Effector memory CD4-positive, alpha-beta T cell (primary cell): ENCODE results near the gene HJV.

Source experiments
- DNase-seq, 3 donors: peaks; one replicate each; pipeline ENCODE4 v3.0.0-alpha.2; 2020
- H3K27ac ChIP-seq: 2 replicates; pipeline ENCODE4 v1.7.0; 2013; ENCODE audit warnings: mild to moderate bottlenecking, low read length, moderate library complexity; ENCODE audit not compliant: insufficient read depth, poor library complexity, severe bottlenecking
- H3K27me3 ChIP-seq: replicated peaks from 2 replicates; pipeline ENCODE4 v1.7.0; 2013; ENCODE audit warnings: mild to moderate bottlenecking, low read length; ENCODE audit not compliant: insufficient read depth, control insufficient read depth, poor library complexity, severe bottlenecking
- H3K36me3 ChIP-seq: 2 replicates; pipeline ENCODE4 v1.7.0; 2013; ENCODE audit warnings: mild to moderate bottlenecking, low read length, moderate library complexity; ENCODE audit not compliant: control insufficient read depth, insufficient read depth
- H3K4me1 ChIP-seq: 2 replicates; pipeline ENCODE4 v1.7.0; 2013; ENCODE audit warnings: low read length, mild to moderate bottlenecking; ENCODE audit not compliant: control insufficient read depth, insufficient read depth, poor library complexity, severe bottlenecking
- H3K4me3 ChIP-seq: 2 replicates; pipeline ENCODE4 v1.7.0; 2013; ENCODE audit warnings: low read length, low read depth, mild to moderate bottlenecking; ENCODE audit not compliant: insufficient read depth, poor library complexity, severe bottlenecking
- H3K9me3 ChIP-seq: 2 replicates; pipeline ENCODE4 v1.7.0; 2013; ENCODE audit warnings: mild to moderate bottlenecking, low read length, moderate library complexity; ENCODE audit not compliant: control insufficient read depth

HJV gene

DNA sequence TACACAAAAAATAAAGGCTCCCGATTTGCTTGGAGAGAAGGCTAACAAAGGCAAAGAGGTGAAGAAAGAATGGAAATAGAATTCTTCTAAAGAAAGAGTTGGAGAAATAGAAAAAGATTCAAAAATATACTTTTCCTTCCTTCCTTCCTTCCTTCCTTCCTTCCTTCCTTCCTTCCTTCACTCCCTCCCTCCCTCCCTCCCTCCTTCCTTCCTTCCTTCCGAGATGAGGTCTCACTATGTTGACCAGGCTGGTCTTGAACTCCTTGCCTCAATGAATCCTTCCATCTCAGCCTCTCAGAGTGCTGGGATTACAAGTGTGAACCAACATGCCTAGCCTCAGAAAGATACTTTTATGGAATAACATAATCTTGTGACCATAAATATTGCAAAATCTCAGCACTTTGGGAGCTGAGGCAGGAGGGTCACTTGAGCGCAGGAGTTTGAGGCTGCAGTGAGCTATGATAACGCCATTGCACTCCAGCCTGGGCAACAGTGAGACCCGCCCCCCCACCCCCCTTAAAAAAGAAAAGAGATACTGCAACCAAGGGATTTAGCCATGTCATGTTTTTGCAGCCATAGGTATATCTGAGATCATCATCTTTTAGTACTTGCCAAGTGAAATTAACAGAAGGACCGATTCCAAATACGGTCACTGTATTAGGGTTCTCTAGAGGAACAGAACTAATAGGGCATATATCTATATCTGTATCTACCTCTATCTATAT is 1.0 kb upstream of the HJV start:
- DNase-seq, result no peak
- Histone ChIP-seq H3K36me3 (no peaks in the 10 kb centered on the region), H3K27me3 (peaks cover 29% of the 10 kb centered on the region), H3K27ac (no peak overlapping the region), H3K4me1 (peaks cover 7% of the 10 kb centered on the region), H3K4me3 (no peak overlapping the region), H3K9me3 (no peaks in the 10 kb centered on the region)

DNA sequence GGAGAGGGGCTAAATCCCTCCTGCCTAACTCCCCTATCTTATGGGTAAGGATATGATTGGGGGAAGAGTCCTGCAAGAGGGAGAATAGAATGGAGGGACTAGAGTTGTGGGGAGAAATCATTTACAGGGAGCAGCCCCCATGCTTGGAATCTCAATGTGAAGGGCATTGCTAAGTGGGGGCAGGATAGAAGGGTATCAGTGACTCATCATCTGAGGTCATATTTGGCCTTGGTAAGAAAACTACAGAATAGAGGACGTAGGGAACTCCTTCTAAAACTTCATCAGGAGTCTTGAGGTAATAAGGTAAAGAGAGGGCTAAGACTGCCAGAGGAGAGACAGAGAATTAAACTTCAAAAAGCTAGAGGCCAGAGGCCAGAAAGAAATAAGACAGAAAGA is 487 bp downstream of the HJV start:
- no peaks in the 10 kb centered on the region for H3K9me3 ChIP-seq
- H3K4me1 ChIP-seq, result peaks cover 7% of the 10 kb centered on the region
- H3K27ac ChIP-seq, result no peak overlapping the region
- H3K4me3 ChIP-seq, result no peak overlapping the region
- peaks cover 29% of the 10 kb centered on the region for H3K27me3 ChIP-seq
- no peaks in the 10 kb centered on the region for H3K36me3 ChIP-seq
- no peak for DNase-seq

DNA sequence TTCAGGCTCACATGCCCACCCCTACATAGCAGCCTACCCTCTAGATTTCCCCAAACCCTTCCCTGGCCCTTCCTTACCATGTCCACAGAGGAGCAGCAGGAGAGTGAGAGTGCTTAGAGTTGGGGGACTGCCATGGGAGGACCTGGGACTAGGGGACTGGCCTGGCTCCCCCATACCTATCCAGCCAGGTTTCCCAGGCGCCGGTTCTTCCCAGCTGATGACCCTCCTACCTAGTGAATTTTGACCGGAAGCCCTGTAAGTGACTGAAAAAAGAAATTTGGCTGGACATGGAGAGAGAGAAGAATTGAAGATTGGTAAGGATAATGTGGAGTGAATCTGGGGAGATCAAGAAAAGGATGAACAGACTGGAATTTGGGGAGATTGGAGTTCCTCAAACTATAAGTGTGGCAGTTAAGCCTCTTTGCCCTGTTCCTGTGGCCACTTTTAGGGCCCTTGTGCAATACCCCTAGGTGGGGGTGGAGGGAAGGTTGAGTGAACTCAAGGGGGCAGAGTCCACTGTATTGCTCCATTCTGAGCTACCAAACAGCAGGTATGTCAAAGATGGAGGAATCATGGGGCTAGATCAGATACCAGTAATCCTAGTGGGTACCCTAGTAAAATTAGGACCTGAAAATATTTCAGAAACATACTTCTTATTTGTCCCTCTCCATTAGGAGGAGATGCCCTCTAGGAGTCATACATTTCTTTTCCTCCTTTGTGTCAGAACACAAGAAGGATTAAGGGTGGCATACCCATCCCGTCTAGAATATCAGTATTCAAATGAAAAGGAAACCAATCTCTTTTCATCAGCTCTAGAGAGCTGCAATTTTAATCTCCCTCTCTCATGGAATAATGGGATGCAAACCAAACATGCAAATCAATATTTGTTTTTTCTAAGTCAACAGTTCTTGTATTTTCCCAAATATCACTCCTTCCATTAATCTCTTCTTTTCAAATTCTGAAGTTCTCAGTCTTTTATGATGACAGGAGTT is 1.2 kb downstream of the HJV start:
- no peak for DNase-seq

GRCh38 chr1:146019231-146020057 is 2.1 kb downstream of the HJV start:
- Histone ChIP-seq H3K27ac (no peak overlapping the region), H3K9me3 (no peaks in the 10 kb centered on the region), H3K36me3 (no peaks in the 10 kb centered on the region), H3K4me1 (peaks cover 7% of the 10 kb centered on the region), H3K4me3 (peak overlapping the region; percentile 25), H3K27me3 (peaks cover 29% of the 10 kb centered on the region)
- no peak for DNase-seq

More for the DNA sequence above, 1.2 kb downstream of the HJV start:
- peaks cover 7% of the 10 kb centered on the region for H3K4me1 ChIP-seq
- H3K27ac ChIP-seq, result no peak overlapping the region
- H3K9me3 ChIP-seq, result no peaks in the 10 kb centered on the region
- peaks cover 29% of the 10 kb centered on the region for H3K27me3 ChIP-seq
- no peaks in the 10 kb centered on the region for H3K36me3 ChIP-seq
- H3K4me3 ChIP-seq, result no peak overlapping the region

DNA sequence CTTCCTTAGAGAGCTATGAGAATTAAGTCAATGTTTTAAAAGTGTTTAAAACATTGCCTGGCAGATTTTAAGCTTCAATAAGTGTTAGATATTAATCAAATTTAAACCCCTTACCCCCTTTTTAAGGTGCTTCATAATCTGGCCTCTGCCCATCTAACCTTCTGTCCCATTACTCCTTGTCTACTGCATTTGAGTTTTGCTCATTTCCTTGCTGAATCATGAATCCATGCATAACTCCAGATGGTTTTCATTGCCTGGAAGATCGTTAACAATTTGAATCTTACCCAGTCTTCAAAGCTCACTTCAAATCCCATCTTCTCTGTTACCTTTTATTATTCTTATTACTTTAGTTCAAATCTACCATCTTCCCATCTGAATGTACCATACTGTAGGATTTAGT is 4.6 kb downstream of the HJV start:
- H3K36me3 ChIP-seq, result no peaks in the 10 kb centered on the region
- H3K4me3 ChIP-seq, result no peak overlapping the region
- H3K9me3 ChIP-seq, result no peaks in the 10 kb centered on the region
- H3K27me3 ChIP-seq, result peaks cover 29% of the 10 kb centered on the region
- H3K4me1 ChIP-seq, result peaks cover 13% of the 10 kb centered on the region
- no peak for DNase-seq
- no peak overlapping the region for H3K27ac ChIP-seq

DNA sequence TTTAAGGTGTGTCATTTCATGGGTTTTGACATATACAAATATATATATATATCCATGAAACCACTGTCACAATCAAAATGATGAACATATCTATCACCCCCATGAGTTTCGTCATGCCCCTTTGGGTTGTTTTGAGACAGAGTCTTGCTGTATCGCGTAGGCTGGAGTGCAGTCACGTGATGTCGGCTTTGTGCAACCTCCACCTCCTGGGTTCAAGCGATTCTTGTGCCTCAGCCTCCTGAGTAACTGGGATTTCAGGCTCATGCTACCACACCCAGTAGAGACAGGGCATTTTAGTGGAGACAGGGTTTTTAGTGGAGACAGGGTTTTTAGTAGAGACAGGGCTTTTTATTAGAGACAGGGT is 8.0 kb downstream of the HJV start:
- H3K36me3 ChIP-seq, result no peaks in the 10 kb centered on the region
- DNase-seq, result no peak

GRCh38 chr1:146012703-146013558 is 8.6 kb downstream of the HJV start:
- H3K36me3 ChIP-seq, result no peaks in the 10 kb centered on the region
- no peaks in the 10 kb centered on the region for H3K9me3 ChIP-seq
- H3K4me1 ChIP-seq, result peaks cover 6% of the 10 kb centered on the region
- H3K4me3 ChIP-seq, result no peak overlapping the region
- no peaks in the 10 kb centered on the region for H3K27me3 ChIP-seq
- no peak overlapping the region for H3K27ac ChIP-seq
- DNase-seq, result peak; percentile 27 to 46 (median 29)

More for the DNA sequence above, 8.0 kb downstream of the HJV start:
- peaks cover 6% of the 10 kb centered on the region for H3K4me1 ChIP-seq
- no peaks in the 10 kb centered on the region for H3K27me3 ChIP-seq
- H3K27ac ChIP-seq, result no peak overlapping the region
- no peak overlapping the region for H3K4me3 ChIP-seq
- no peaks in the 10 kb centered on the region for H3K9me3 ChIP-seq

DNA sequence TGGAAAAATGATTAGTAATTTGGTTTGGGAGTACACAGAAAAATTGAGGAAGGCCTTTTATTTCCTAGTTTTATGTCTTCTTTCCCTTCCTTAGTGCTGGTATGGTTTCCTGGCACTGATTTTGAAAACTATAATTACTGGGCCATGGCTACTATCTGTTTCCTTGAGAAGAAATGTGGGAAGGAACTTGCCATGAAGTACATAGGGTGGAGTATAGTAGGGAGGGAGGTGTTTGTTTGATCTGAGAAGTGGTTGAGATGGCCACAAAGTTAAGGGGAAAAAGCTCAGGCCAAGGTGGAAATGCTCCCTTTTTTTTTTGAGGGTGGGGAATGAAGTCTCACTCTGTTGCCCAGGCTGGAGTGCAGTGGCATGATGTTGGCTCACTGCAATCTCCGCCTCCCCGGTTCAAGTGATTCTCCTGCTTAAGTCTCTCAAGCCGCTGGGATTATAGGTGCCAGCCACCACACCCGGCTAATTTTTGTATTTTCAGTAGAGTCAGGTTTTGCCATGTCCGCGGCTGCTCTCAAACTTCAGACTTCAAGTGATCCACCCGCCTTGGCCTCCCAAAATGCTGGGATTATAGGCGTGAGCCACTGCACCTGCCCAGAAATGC is 11.3 kb downstream of the HJV start:
- H3K4me1 ChIP-seq, result peaks cover 14% of the 10 kb centered on the region
- no peaks in the 10 kb centered on the region for H3K36me3 ChIP-seq
- no peak for DNase-seq
- no peaks in the 10 kb centered on the region for H3K27me3 ChIP-seq
- H3K9me3 ChIP-seq, result no peaks in the 10 kb centered on the region
- H3K4me3 ChIP-seq, result no peak overlapping the region
- H3K27ac ChIP-seq, result no peak overlapping the region
